Muscle of leg (tissue), 11 donors: ENCODE measurements around the gene CTNNA2. TPM values are rescaled to one million over a fixed set of nuclear protein-coding genes. Genes with fewer than 3 reads are reported as not detected.

Experiments used
- DNase-seq: peaks from one replicate; pipeline ENCODE4 v3.0.0; 2013
- H3K27ac ChIP-seq: one replicate; pipeline ENCODE4 v1.5.1; 2013; ENCODE audit warnings: mild to moderate bottlenecking, low read length, control low read depth
- H3K27me3 ChIP-seq: one replicate; pipeline ENCODE4 v1.6.1; 2013; ENCODE audit warnings: low read length; ENCODE audit not compliant: control insufficient read depth, insufficient read depth
- H3K36me3 ChIP-seq: one replicate; pipeline ENCODE4 v1.6.1; 2013; ENCODE audit warnings: low read length; ENCODE audit not compliant: control insufficient read depth, insufficient read depth
- H3K4me1 ChIP-seq: one replicate; pipeline ENCODE4 v1.6.1; 2013; ENCODE audit warnings: low read length; ENCODE audit not compliant: control insufficient read depth, insufficient read depth
- H3K4me3 ChIP-seq: one replicate; pipeline ENCODE4 v1.5.1; 2013; ENCODE audit warnings: low read length, control low read depth
- H3K9me3 ChIP-seq: replicated peaks from 2 replicates; pipeline ENCODE4 v1.6.1; 2013; ENCODE audit warnings: low read depth, low read length; ENCODE audit not compliant: control insufficient read depth
- WGBS: methylation state at CpG from one replicate; pipeline ENCODE4 v1.1.5; 2013; ENCODE audit warnings: missing lambda C conversion rate; ENCODE audit not compliant: insufficient coverage; 5-methylcytosine and 5-hydroxymethylcytosine counted together
- polyA plus RNA-seq, 8 donors: library from polyadenylated mRNA; unstranded; fragments of 120-200 nt; gene quantifications; one replicate each; pipeline versions ENCODE4 v1.2.1 to v1.2.3, GENCODE V29; 2013; ENCODE audit warnings: inconsistent platforms in 1 of 8, low replicate concordance in 1 of 8; ENCODE audit not compliant: insufficient read length in 8 of 8, insufficient read depth in 1 of 8
- total RNA-seq: library from RNA; stranded (reverse); fragments of 120-200 nt; gene quantifications from one replicate; pipeline ENCODE4 v1.2.4, GENCODE V29; 2013

The CTNNA2 gene
- total and polyA plus RNA-seq, 9 donors = 0.28 to 1.0 (median 0.69) TPM

DNA sequence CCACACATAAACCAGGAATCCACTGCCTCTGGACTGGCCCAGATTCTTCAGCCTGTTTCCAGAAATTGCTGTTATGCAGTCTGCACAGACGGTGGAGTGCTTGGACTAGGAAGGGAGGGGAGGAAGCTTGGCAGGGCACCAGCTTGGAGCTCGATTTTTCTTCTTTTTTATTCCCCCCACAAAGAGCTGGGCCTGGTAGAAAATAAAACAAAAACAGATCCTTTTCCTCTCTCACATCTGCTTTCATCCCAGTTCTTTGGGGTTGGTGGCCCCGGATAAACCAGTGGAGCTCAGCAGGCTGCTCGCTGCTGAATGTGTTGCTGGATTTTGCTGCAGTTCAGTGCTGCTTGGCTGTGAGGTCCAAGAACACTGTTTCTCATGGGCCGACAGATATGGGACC lies 775.7 kb downstream of the CTNNA2 start:
- Histone ChIP-seq H3K27me3 (no peaks in the 10 kb centered on the region), H3K4me3 (no peak overlapping the region), H3K27ac (no peak overlapping the region), H3K4me1 (no peaks in the 10 kb centered on the region), H3K9me3 (no peaks in the 10 kb centered on the region), H3K36me3 (no peaks in the 10 kb centered on the region)
- 20% methylated on average over 1 of the region's 5 CpGs for WGBS
- DNase-seq = peak; percentile 72

- no peak overlapping the region for H3K27ac ChIP-seq
- no peaks in the 10 kb centered on the region for H3K4me1 ChIP-seq
- 29% methylated on average over 1 of the region's 1 CpG for WGBS
- no peaks in the 10 kb centered on the region for H3K9me3 ChIP-seq
- no peaks in the 10 kb centered on the region for H3K27me3 ChIP-seq
- no peaks in the 10 kb centered on the region for H3K36me3 ChIP-seq
- DNase-seq = no peak
- no peak overlapping the region for H3K4me3 ChIP-seq
Measured at GRCh38 chr2:80291656-80292055, 778.8 kb downstream of the CTNNA2 start.

DNA sequence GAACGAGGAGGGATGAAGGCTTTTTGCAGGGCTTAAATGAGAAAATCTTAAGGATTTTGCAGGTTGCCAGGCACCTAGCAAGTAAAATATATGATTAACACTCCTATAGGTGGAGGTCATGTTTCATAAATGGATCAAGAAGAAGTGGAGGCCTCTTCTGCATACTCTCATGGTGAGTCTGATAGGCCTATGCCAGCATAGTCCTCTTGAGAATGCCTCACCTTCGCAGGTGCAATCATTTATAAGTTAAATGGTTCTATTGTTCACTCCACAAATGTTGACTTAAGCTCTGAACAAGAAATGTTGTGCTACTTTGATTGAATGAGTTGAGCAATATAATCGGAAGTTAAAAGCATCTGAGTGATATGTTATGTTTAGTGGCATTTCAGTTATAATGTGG lies 779.6 kb downstream of the CTNNA2 start:
- H3K27me3 ChIP-seq = no peaks in the 10 kb centered on the region
- DNase-seq = no peak
- WGBS = no CpG with 5 or more reads among the region's 3 CpGs
- no peaks in the 10 kb centered on the region for H3K4me1 ChIP-seq
- H3K27ac ChIP-seq = no peak overlapping the region
- no peaks in the 10 kb centered on the region for H3K36me3 ChIP-seq
- no peaks in the 10 kb centered on the region for H3K9me3 ChIP-seq
- H3K4me3 ChIP-seq = no peak overlapping the region

GRCh38 chr2:80293039-80293438 lies 780.2 kb downstream of the CTNNA2 start:
- no peak for DNase-seq
- no peaks in the 10 kb centered on the region for H3K4me1 ChIP-seq
- no peak overlapping the region for H3K27ac ChIP-seq
- H3K4me3 ChIP-seq = no peak overlapping the region
- no peaks in the 10 kb centered on the region for H3K9me3 ChIP-seq
- H3K36me3 ChIP-seq = no peaks in the 10 kb centered on the region
- H3K27me3 ChIP-seq = no peaks in the 10 kb centered on the region

GRCh38 chr2:80298954-80299353 lies 786.1 kb downstream of the CTNNA2 start:
- peaks cover 17% of the 10 kb centered on the region for H3K4me1 ChIP-seq
- DNase-seq = no peak
- no peak overlapping the region for H3K27ac ChIP-seq
- H3K4me3 ChIP-seq = no peak overlapping the region
- H3K27me3 ChIP-seq = peaks cover 35% of the 10 kb centered on the region
- H3K9me3 ChIP-seq = no peaks in the 10 kb centered on the region
- no CpG with 5 or more reads among the region's 3 CpGs for WGBS
- no peaks in the 10 kb centered on the region for H3K36me3 ChIP-seq

DNA sequence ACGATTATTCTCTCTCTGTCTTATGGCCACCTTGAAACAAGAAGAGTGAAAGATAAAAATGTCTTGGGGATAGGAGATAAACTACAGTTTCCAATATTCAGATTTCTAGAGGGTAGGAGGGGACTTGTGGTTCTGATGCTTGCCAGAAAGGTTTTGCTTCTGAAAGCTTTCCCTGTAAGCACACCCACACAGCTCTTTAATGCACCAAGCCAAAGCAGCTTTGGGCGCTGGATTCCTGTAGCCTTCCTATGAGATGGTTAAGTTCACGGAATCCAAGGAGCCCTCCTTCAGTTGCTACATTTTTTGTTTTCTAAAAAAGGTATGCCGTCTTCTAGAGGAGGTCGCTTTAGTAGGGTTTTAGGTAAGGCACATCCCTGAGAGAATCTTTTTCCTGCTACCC lies 786.8 kb downstream of the CTNNA2 start:
- Histone ChIP-seq H3K27me3 (peaks cover 41% of the 10 kb centered on the region), H3K9me3 (no peaks in the 10 kb centered on the region), H3K4me3 (no peak overlapping the region), H3K4me1 (peaks cover 20% of the 10 kb centered on the region), H3K27ac (no peak overlapping the region), H3K36me3 (no peaks in the 10 kb centered on the region)
- no CpG with 5 or more reads among the region's 5 CpGs for WGBS
- DNase-seq = no peak

DNA sequence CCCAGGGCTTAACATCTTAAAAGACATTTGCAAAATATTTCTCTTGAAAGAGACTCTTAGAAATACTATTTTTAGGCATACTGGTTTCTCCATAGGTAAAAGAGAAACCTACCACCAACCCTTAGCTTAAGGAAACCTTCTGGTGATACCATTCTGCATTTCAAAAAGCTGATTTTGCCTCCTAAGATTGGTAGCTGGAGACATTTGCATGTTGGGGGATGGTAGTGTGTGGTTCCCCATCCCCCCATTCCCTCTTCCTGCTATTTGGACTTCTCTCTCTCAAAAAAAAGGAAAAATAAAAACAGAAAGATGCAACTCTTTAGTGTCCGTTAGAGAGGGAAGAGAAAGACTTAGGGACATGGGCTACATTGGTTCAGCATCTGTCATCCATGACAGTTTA lies 787.5 kb downstream of the CTNNA2 start:
- peaks cover 20% of the 10 kb centered on the region for H3K4me1 ChIP-seq
- H3K27me3 ChIP-seq = peaks cover 48% of the 10 kb centered on the region
- H3K36me3 ChIP-seq = no peaks in the 10 kb centered on the region
- no peak overlapping the region for H3K27ac ChIP-seq
- no peak overlapping the region for H3K4me3 ChIP-seq
- WGBS = no CpG with 5 or more reads among the region's 1 CpG
- no peaks in the 10 kb centered on the region for H3K9me3 ChIP-seq
- DNase-seq = no peak

DNA sequence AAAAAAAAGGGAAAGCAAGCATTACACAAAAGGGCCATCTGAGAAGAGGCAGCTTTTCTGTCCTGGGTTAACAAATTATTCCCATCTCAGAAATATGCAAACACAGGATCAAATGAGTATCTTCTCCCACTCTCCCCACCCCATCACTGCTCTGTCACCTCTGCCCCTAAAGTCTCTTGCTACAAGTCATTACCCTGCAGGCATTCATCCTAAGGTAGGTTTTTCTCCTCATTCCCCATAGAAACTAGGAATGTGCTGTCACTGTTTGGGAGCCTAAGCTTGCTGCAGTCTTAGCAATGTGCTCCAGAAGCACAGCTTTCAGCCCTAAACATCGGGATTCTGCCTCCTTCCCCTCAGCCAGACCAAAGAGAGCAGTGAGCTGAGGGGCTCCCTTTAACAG lies 788.1 kb downstream of the CTNNA2 start:
- DNase-seq = no peak
- H3K36me3 ChIP-seq = no peaks in the 10 kb centered on the region
- H3K9me3 ChIP-seq = no peaks in the 10 kb centered on the region
- no peak overlapping the region for H3K27ac ChIP-seq
- H3K4me1 ChIP-seq = peaks cover 20% of the 10 kb centered on the region
- peaks cover 52% of the 10 kb centered on the region for H3K27me3 ChIP-seq
- no CpG with 5 or more reads among the region's 1 CpG for WGBS
- no peak overlapping the region for H3K4me3 ChIP-seq

DNA sequence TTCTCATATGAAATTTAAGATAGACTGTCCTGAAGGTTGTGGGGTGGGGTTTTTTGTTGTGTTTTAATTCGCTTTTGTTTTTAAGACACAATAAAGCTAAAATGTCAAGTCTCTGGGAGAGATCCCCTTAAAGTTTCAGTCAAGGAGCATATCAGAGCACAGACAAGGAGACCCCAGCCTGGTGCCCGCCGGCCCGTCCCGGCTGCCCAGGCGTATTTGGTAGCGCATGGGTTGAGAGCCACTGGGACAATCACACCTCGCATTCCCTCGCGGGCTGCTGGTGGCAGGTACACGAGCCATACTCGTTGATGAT lies 789.1 kb downstream of the CTNNA2 start:
- Histone ChIP-seq H3K4me1 (peaks cover 20% of the 10 kb centered on the region), H3K27me3 (peaks cover 56% of the 10 kb centered on the region), H3K36me3 (no peaks in the 10 kb centered on the region), H3K27ac (no peak overlapping the region), H3K4me3 (no peak overlapping the region), H3K9me3 (no peaks in the 10 kb centered on the region)
- 21% methylated on average over 11 of the region's 12 CpGs for WGBS
- DNase-seq = no peak

- Histone ChIP-seq H3K9me3 (no peaks in the 10 kb centered on the region), H3K4me3 (no peak overlapping the region), H3K27me3 (peaks cover 56% of the 10 kb centered on the region), H3K36me3 (no peaks in the 10 kb centered on the region), H3K4me1 (peaks cover 20% of the 10 kb centered on the region), H3K27ac (no peak overlapping the region)
- WGBS = 2% methylated on average over 49 of the region's 50 CpGs
- DNase-seq = no peak
Measured at GRCh38 chr2:80302314-80303005, 789.6 kb downstream of the CTNNA2 start.
